Mesothelial cell of epicardium (in vitro differentiated cells): Measurements from ENCODE around the gene RASAL3. TPM values are rescaled to one million over a fixed set of nuclear protein-coding genes. Genes with fewer than 3 reads are reported as not detected.
"Not testable (repeated sequence)": the region's sequence is repeated elsewhere in the genome, so short reads cannot be mapped to it uniquely, and the experiment has no call there.

Source experiments
- DNase-seq, 2 experiments: peaks; one replicate each; pipeline ENCODE4 v3.0.0; 2021; ENCODE audit warnings: low spot score in 2 of 2; ENCODE audit not compliant: unreplicated experiment in 2 of 2
- H3K27ac Mint-ChIP-seq: 2 replicates; pipeline ENCODE4 v1.8.0; 2021; ENCODE audit warnings: mixed read lengths
- H3K27me3 Mint-ChIP-seq: 2 replicates; pipeline ENCODE4 v1.8.0; 2021; ENCODE audit warnings: low read depth, mixed read lengths
- H3K36me3 Mint-ChIP-seq: 2 replicates; pipeline ENCODE4 v1.8.0; 2021; ENCODE audit warnings: mixed read lengths
- H3K4me1 Mint-ChIP-seq: 2 replicates; pipeline ENCODE4 v1.8.0; 2021; ENCODE audit warnings: mixed read lengths
- H3K4me3 Mint-ChIP-seq: 2 replicates; pipeline ENCODE4 v1.8.0; 2021; ENCODE audit warnings: mild to moderate bottlenecking, moderate library complexity, mixed read lengths
- H3K9me3 Mint-ChIP-seq: 2 replicates; pipeline ENCODE4 v1.8.0; 2021; ENCODE audit warnings: mixed read lengths
- total RNA-seq: library from RNA; stranded (reverse); gene quantifications from 3 replicates; pipeline ENCODE4 v1.2.1, GENCODE V29; 2021
- TF ChIP-seq, protein P1 (sequence below): fragments of 200-600 bp; sonication (generic); IDR thresholded peaks from one replicate; pipeline ENCODE4 v1.5.0; 2021; ENCODE audit warnings: antibody characterized with exemption; ENCODE audit not compliant: unreplicated experiment

RASAL3 gene
- total RNA-seq, 1 donor from 2014 or later: not detected

GRCh38 chr19:15488489-15489226 lies 24.3 kb upstream of the RASAL3 start:
- TF ChIP-seq, protein P1, sequence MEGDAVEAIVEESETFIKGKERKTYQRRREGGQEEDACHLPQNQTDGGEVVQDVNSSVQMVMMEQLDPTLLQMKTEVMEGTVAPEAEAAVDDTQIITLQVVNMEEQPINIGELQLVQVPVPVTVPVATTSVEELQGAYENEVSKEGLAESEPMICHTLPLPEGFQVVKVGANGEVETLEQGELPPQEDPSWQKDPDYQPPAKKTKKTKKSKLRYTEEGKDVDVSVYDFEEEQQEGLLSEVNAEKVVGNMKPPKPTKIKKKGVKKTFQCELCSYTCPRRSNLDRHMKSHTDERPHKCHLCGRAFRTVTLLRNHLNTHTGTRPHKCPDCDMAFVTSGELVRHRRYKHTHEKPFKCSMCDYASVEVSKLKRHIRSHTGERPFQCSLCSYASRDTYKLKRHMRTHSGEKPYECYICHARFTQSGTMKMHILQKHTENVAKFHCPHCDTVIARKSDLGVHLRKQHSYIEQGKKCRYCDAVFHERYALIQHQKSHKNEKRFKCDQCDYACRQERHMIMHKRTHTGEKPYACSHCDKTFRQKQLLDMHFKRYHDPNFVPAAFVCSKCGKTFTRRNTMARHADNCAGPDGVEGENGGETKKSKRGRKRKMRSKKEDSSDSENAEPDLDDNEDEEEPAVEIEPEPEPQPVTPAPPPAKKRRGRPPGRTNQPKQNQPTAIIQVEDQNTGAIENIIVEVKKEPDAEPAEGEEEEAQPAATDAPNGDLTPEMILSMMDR: no peak
- no peak overlapping the region for H3K27ac Mint-ChIP-seq
- no peaks in the 10 kb centered on the region for H3K27me3 Mint-ChIP-seq
- peaks cover 32% of the 10 kb centered on the region for H3K9me3 Mint-ChIP-seq
- H3K4me3 Mint-ChIP-seq: no peak overlapping the region
- H3K36me3 Mint-ChIP-seq: no peaks in the 10 kb centered on the region
- H3K4me1 Mint-ChIP-seq: no peaks in the 10 kb centered on the region
- DNase-seq: no peak

GRCh38 chr19:15487038-15487437 lies 22.7 kb upstream of the RASAL3 start:
- Mint-ChIP-seq H3K9me3 (peaks cover 33% of the 10 kb centered on the region), H3K27ac (no peak overlapping the region), H3K4me3 (no peak overlapping the region)

DNA sequence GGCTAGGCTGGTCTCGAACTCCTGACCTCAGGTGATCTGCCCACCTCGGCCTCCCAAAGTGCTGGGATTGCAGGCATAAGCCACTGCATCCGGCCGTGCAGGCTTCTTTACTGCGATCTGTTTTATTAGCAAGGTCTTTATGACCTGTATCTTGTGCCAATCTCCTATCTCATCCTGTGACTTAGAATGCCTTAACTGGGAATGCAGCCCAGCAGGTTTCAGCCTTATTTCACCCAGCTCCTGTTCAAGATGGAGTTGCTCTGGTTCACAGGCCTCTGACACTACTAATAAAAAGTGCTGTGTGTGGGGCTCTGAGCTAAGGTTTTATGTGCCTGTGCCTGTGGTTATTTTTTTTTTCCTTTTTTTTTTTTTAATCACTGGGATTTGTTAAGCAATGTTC lies 21.4 kb upstream of the RASAL3 start:
- not testable (repeated sequence) for H3K27ac Mint-ChIP-seq, H3K27me3 Mint-ChIP-seq, H3K4me1 Mint-ChIP-seq, DNase-seq, H3K36me3 Mint-ChIP-seq, H3K4me3 Mint-ChIP-seq
- H3K9me3 Mint-ChIP-seq: peaks cover 35% of the 10 kb centered on the region

More at GRCh38 chr19:15487038-15487437, 22.7 kb upstream of the RASAL3 start:
- DNase-seq: no peak
- Mint-ChIP-seq H3K4me1 (no peaks in the 10 kb centered on the region), H3K36me3 (no peaks in the 10 kb centered on the region), H3K27me3 (no peaks in the 10 kb centered on the region)
- TF ChIP-seq, protein P1: no peak

- peaks cover 27% of the 10 kb centered on the region for H3K9me3 Mint-ChIP-seq
- H3K4me3 Mint-ChIP-seq, DNase-seq: not testable (repeated sequence)
These were observed 16.7 kb upstream of the RASAL3 start for GRCh38 chr19:15480996-15481395.

DNA sequence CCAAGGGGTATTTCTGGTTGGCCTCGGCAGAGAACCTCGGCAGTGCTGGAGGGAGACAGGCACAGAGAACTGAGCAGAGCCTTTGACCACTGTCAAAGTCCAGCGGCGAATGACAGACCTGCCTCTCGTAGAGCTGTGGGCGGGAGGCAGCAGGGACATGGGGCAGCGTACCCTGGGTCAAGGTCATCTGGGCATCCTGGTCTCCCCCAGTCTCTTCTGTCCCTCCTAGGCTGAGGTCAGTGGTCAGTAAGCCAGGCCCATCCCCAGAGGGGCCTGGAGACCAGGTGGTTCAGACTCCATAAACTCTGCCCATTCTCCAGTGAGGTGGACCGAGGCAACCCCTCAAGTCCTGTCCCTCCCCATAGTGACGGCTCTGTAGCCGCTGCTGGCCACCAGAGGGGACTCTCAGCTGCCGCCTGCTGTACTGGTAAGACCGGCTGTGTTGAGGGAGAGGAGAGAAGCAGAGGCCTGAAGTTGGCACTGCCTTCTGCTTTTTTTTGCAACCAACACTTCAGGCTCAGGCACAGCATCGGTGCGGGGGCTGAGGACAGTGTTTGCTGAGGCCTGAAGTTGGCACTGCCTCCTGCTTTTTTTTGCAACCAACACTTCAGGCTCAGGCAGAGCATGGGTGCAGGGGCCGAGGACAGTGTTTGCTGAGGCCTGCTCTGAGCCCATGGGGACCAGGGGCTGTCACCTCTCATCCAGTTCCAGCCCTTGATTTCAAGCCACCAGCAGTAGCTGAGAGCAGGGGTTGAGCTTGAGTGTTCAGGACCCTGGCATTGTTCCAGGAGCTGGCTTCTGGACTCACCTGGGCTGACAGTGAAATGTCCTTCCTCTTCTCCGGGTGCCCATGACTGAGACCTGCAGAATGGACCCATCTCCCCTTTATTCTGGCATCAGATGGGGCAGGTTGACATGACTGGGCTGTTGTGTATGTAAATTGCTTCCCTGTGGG lies 15.3 kb upstream of the RASAL3 start, which contains the start of gene PGLYRP2:
PGLYRP2 (minus strand) TSS at position 111 of the 955 bp plus-strand sequence. CDS start 130 bp downstream, outside the sequence.
- TF ChIP-seq, protein P1: no peak
- H3K4me1 Mint-ChIP-seq: no peaks in the 10 kb centered on the region
- H3K9me3 Mint-ChIP-seq: peaks cover 31% of the 10 kb centered on the region
- no peak within 1 kb of the TSS for H3K4me3 Mint-ChIP-seq
- DNase-seq: no peak
- no peaks in the 10 kb centered on the region for H3K27me3 Mint-ChIP-seq
- no peaks in the 10 kb centered on the region for H3K36me3 Mint-ChIP-seq
- H3K27ac Mint-ChIP-seq: no peak within 1 kb of the TSS

More at GRCh38 chr19:15480996-15481395, 16.7 kb upstream of the RASAL3 start:
- H3K27me3 Mint-ChIP-seq, H3K27ac Mint-ChIP-seq, H3K36me3 Mint-ChIP-seq, H3K4me1 Mint-ChIP-seq: not testable (repeated sequence)

GRCh38 chr19:15476325-15476724 lies 12.0 kb upstream of the RASAL3 start:
- H3K36me3 Mint-ChIP-seq: no peaks in the 10 kb centered on the region
- TF ChIP-seq, protein P1: no peak
- H3K4me3 Mint-ChIP-seq: no peak overlapping the region
- no peaks in the 10 kb centered on the region for H3K4me1 Mint-ChIP-seq
- DNase-seq: no peak
- no peak overlapping the region for H3K27ac Mint-ChIP-seq
- H3K9me3 Mint-ChIP-seq: peaks cover 23% of the 10 kb centered on the region
- H3K27me3 Mint-ChIP-seq: peaks cover 6% of the 10 kb centered on the region
